HEK293T (cell line): ENCODE measurements around the gene REV3L.

ENCODE experiments used
- BHLHE40 ChIP-seq: fragments of 450-650 bp; IDR thresholded peaks from 2 replicates; pipeline ENCODE4 v1.6.1; 2016; ENCODE audit warnings: mild to moderate bottlenecking, moderate library complexity, borderline replicate concordance
- ELF4 ChIP-seq: fragments of 450-650 bp; IDR thresholded peaks from 2 replicates; pipeline ENCODE4 v1.6.1; 2017; ENCODE audit warnings: antibody characterized with exemption
- FOXA1 ChIP-seq: fragments of 450-650 bp; IDR thresholded peaks from 2 replicates; pipeline ENCODE4 v1.6.1; 2016; ENCODE audit warnings: mild to moderate bottlenecking
- FOXK2 ChIP-seq: fragments of 450-650 bp; IDR thresholded peaks from 2 replicates; pipeline ENCODE4 v1.6.1; 2016; ENCODE audit warnings: mild to moderate bottlenecking
- FOXM1 ChIP-seq: fragments of 450-650 bp; IDR thresholded peaks from 2 replicates; pipeline ENCODE4 v1.6.1; 2017; ENCODE audit warnings: mild to moderate bottlenecking, borderline replicate concordance
- HDGF ChIP-seq: fragments of 450-650 bp; IDR thresholded peaks from 2 replicates; pipeline ENCODE4 v1.6.1; 2017; ENCODE audit warnings: antibody characterized with exemption, borderline replicate concordance
- L3MBTL2 ChIP-seq: fragments of 450-650 bp; conservative IDR thresholded peaks from 2 replicates; pipeline ENCODE4 v1.6.1; 2016; ENCODE audit warnings: mild to moderate bottlenecking
- NFRKB ChIP-seq: fragments of 450-650 bp; IDR thresholded peaks from 2 replicates; pipeline ENCODE4 v1.6.1; 2016; ENCODE audit warnings: mild to moderate bottlenecking, moderate library complexity
- SP1 ChIP-seq: fragments of 450-650 bp; IDR thresholded peaks from 2 replicates; pipeline ENCODE4 v1.6.1; 2017
- SUZ12 ChIP-seq: fragments of 450-650 bp; IDR thresholded peaks from 2 replicates; pipeline ENCODE4 v1.6.1; 2016; ENCODE audit warnings: mild to moderate bottlenecking
- TARDBP ChIP-seq: fragments of 450-650 bp; IDR thresholded peaks from 2 replicates; pipeline ENCODE4 v1.6.1; 2016
- ZNF384 ChIP-seq: fragments of 450-650 bp; IDR thresholded peaks from 2 replicates; pipeline ENCODE4 v1.6.1; 2016
- TF ChIP-seq, protein P1 (sequence below): fragments of 450-650 bp; IDR thresholded peaks from 2 replicates; pipeline ENCODE4 v1.6.1; 2016

DNA sequence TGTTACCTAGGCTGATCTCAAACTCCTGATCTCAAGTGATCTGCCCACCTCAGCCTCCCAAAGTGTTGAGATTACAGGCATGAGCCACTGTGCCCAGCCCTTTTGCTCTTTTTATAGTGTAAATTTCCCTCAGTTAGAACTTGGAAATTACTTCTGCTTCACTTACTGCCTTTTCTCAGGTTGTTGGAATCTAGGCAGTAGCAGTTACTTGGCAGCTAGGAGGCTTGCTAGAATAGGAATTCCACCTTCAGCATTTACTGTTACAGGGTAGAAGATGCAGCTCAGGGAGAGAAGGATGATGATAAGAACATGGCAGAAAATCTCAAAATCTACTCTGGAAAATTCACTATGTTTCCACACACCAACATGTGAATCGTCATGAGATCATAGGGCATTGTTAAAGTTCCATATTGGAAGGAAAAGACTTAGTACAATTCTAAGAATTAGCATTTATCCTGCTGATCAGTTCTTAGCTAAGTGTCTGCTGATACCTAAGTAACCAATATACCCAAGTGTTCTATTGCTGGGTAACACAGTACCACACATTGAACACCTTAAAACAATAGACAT lies 213.5 kb downstream of the REV3L start:
- TF ChIP-seq FOXK2: no peak
- no peak for TF ChIP-seq BHLHE40
- no peak for TF ChIP-seq SUZ12
- no peak for TF ChIP-seq SP1
- no peak for TF ChIP-seq ELF4
- no peak for TF ChIP-seq TARDBP
- TF ChIP-seq FOXA1: no peak
- TF ChIP-seq, protein P1, sequence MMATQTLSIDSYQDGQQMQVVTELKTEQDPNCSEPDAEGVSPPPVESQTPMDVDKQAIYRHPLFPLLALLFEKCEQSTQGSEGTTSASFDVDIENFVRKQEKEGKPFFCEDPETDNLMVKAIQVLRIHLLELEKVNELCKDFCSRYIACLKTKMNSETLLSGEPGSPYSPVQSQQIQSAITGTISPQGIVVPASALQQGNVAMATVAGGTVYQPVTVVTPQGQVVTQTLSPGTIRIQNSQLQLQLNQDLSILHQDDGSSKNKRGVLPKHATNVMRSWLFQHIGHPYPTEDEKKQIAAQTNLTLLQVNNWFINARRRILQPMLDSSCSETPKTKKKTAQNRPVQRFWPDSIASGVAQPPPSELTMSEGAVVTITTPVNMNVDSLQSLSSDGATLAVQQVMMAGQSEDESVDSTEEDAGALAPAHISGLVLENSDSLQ: no peak
- no peak for TF ChIP-seq ZNF384
- TF ChIP-seq NFRKB: no peak
- TF ChIP-seq HDGF: no peak
- TF ChIP-seq L3MBTL2: no peak
- no peak for TF ChIP-seq FOXM1
